Measurements from ENCODE around the gene SFT2D3. TPM values are rescaled to one million over a fixed set of nuclear protein-coding genes. Genes with fewer than 3 reads are reported as not detected.

SFT2D3 gene
- total and polyA plus RNA-seq, 2 experiments from 2014 or later: 1.6 to 10.7 TPM

- H4K20me1 ChIP-seq (ENCODE audit: insufficient read depth, poor library complexity, severe bottlenecking): no peaks in the 10 kb centered on the region
- no peaks in the 10 kb centered on the region for H3K9me2 ChIP-seq (replicated peaks; ENCODE audit: insufficient read depth)
- H3K79me2 ChIP-seq: no peaks in the 10 kb centered on the region
- TF ChIP-seq CTCF (IDR thresholded peaks at IDR 0.05; ENCODE audit: poor library complexity): no peak
- no peak for TF ChIP-seq EZH2phosphoT487 (IDR thresholded peaks at IDR 0.05; ENCODE audit: low read depth, severe bottlenecking, unreplicated experiment)
- TF ChIP-seq EZH2 (IDR thresholded peaks at IDR 0.05; ENCODE audit: borderline replicate concordance): no peak
- peaks cover 36% of the 10 kb centered on the region for H3K4me1 ChIP-seq (ENCODE audit: insufficient read depth)
- WGBS (ENCODE audit: low lambda C conversion rate, missing lambda C conversion rate): 58% methylated on average over 15 of the region's 15 CpGs
- H3K9me3 ChIP-seq (ENCODE audit: low read depth): no peaks in the 10 kb centered on the region
- peak overlapping the region; percentile 55 for H3K27ac ChIP-seq
- H3K36me3 ChIP-seq (replicated peaks; ENCODE audit: insufficient read depth, low read depth): no peaks in the 10 kb centered on the region
- H3K4me3 ChIP-seq: no peak overlapping the region
- H2AFZ ChIP-seq: no peak overlapping the region
- H3K4me2 ChIP-seq: peak overlapping the region; percentile 36
- DNase-seq (ENCODE audit: low spot score): no peak
- H3K27me3 ChIP-seq: no peaks in the 10 kb centered on the region
These were observed 17.5 kb upstream of the SFT2D3 start for GRCh38 chr2:127683757-127684156.

- H3K27me3 ChIP-seq: no peaks in the 10 kb centered on the region
- no peak for DNase-seq (ENCODE audit: low spot score)
- H2AFZ ChIP-seq: no peak overlapping the region
- H3K4me1 ChIP-seq (ENCODE audit: insufficient read depth): peaks cover 36% of the 10 kb centered on the region
- 60% methylated on average over 8 of the region's 8 CpGs for WGBS (ENCODE audit: low lambda C conversion rate, missing lambda C conversion rate)
- peak overlapping the region; percentile 4 for H3K4me2 ChIP-seq
- H3K27ac ChIP-seq: peak overlapping the region; percentile 4
- H3K4me3 ChIP-seq: no peak overlapping the region
- H3K79me2 ChIP-seq: no peaks in the 10 kb centered on the region
- no peaks in the 10 kb centered on the region for H4K20me1 ChIP-seq (ENCODE audit: insufficient read depth, poor library complexity, severe bottlenecking)
- H3K9me3 ChIP-seq (ENCODE audit: low read depth): no peaks in the 10 kb centered on the region
- TF ChIP-seq EZH2phosphoT487 (IDR thresholded peaks at IDR 0.05; ENCODE audit: low read depth, severe bottlenecking, unreplicated experiment): no peak
- H3K36me3 ChIP-seq (replicated peaks; ENCODE audit: insufficient read depth, low read depth): no peaks in the 10 kb centered on the region
- H3K9me2 ChIP-seq (replicated peaks; ENCODE audit: insufficient read depth): no peaks in the 10 kb centered on the region
These were observed 15.8 kb upstream of the SFT2D3 start for GRCh38 chr2:127685410-127686080.

GRCh38 chr2:127688405-127688804 lies 12.9 kb upstream of the SFT2D3 start:
- Histone ChIP-seq H3K27ac (no peak overlapping the region), H3K36me3 (replicated peaks; ENCODE audit: insufficient read depth, low read depth) (no peaks in the 10 kb centered on the region), H2AFZ (no peak overlapping the region), H3K27me3 (no peaks in the 10 kb centered on the region), H3K79me2 (no peaks in the 10 kb centered on the region), H3K9me2 (replicated peaks; ENCODE audit: insufficient read depth) (no peaks in the 10 kb centered on the region), H4K20me1 (ENCODE audit: insufficient read depth, poor library complexity, severe bottlenecking) (no peaks in the 10 kb centered on the region), H3K4me2 (no peak overlapping the region), H3K4me1 (ENCODE audit: insufficient read depth) (peaks cover 13% of the 10 kb centered on the region), H3K9me3 (ENCODE audit: low read depth) (no peaks in the 10 kb centered on the region), H3K4me3 (no peak overlapping the region)
- TF ChIP-seq CTCF (IDR thresholded peaks at IDR 0.05; ENCODE audit: poor library complexity) (no peak), EZH2 (IDR thresholded peaks at IDR 0.05; ENCODE audit: borderline replicate concordance) (no peak), EZH2phosphoT487 (IDR thresholded peaks at IDR 0.05; ENCODE audit: low read depth, severe bottlenecking, unreplicated experiment) (no peak)
- DNase-seq (ENCODE audit: low spot score): no peak
- WGBS (ENCODE audit: low lambda C conversion rate, missing lambda C conversion rate): 70% methylated on average over 1 of the region's 1 CpG

GRCh38 chr2:127690696-127691095 lies 10.6 kb upstream of the SFT2D3 start:
- H3K27ac ChIP-seq: no peak overlapping the region

More at GRCh38 chr2:127690696-127691095, 10.6 kb upstream of the SFT2D3 start:
- DNase-seq (ENCODE audit: low spot score): no peak
- Histone ChIP-seq H2AFZ (no peak overlapping the region), H3K36me3 (replicated peaks; ENCODE audit: insufficient read depth, low read depth) (no peaks in the 10 kb centered on the region), H3K9me2 (replicated peaks; ENCODE audit: insufficient read depth) (no peaks in the 10 kb centered on the region), H3K27me3 (no peaks in the 10 kb centered on the region), H3K4me1 (ENCODE audit: insufficient read depth) (peaks cover 3% of the 10 kb centered on the region), H4K20me1 (ENCODE audit: insufficient read depth, poor library complexity, severe bottlenecking) (no peaks in the 10 kb centered on the region), H3K79me2 (no peaks in the 10 kb centered on the region), H3K4me3 (no peak overlapping the region), H3K9me3 (ENCODE audit: low read depth) (no peaks in the 10 kb centered on the region), H3K4me2 (no peak overlapping the region)
- WGBS (ENCODE audit: low lambda C conversion rate, missing lambda C conversion rate): 81% methylated on average over 2 of the region's 2 CpGs
- TF ChIP-seq CTCF (IDR thresholded peaks at IDR 0.05; ENCODE audit: poor library complexity) (no peak), EZH2phosphoT487 (IDR thresholded peaks at IDR 0.05; ENCODE audit: low read depth, severe bottlenecking, unreplicated experiment) (no peak)
